ENCODE measurements around the gene EIF2B2.

Gene EIF2B2

GRCh38 chr14:75041613-75042012, 38.9 kb downstream of the EIF2B2 start:
- no peak for DNase-seq (ENCODE audit: low read depth in 2 of 2, low spot score in 1 of 2)

GRCh38 chr14:75042035-75042434, 39.3 kb downstream of the EIF2B2 start:
- DNase-seq (ENCODE audit: low read depth in 2 of 2, low spot score in 1 of 2), result no peak

- DNase-seq (ENCODE audit: low read depth in 2 of 2, low spot score in 1 of 2), result no peak
Measured at GRCh38 chr14:75044322-75044721, 41.6 kb downstream of the EIF2B2 start.

DNA sequence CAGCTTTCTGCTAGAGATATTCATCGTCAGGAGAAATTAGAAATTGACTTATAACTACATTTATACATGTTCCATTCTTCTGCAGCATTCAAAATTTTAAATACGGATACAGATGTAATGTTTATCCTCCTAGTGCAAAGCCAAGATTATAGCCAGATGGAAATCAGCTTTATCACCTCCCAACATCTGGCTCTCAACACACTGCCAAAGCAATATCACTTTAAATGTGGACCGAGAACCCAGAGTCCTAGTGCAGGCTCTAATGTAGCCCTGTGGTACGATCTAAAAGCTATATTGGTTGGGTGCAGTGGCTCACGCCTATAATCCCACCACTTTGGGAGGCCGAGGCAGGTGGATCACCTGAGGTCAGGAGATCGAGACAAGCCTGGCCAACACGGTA, 42.0 kb downstream of the EIF2B2 start:
- no peak for DNase-seq (ENCODE audit: low read depth in 2 of 2, low spot score in 1 of 2)

GRCh38 chr14:75046275-75046674, 43.6 kb downstream of the EIF2B2 start:
- DNase-seq (ENCODE audit: low read depth in 2 of 2, low spot score in 1 of 2), result no peak

GRCh38 chr14:75046899-75047298, 44.2 kb downstream of the EIF2B2 start:
- DNase-seq (ENCODE audit: low read depth in 2 of 2, low spot score in 1 of 2), result no peak

DNA sequence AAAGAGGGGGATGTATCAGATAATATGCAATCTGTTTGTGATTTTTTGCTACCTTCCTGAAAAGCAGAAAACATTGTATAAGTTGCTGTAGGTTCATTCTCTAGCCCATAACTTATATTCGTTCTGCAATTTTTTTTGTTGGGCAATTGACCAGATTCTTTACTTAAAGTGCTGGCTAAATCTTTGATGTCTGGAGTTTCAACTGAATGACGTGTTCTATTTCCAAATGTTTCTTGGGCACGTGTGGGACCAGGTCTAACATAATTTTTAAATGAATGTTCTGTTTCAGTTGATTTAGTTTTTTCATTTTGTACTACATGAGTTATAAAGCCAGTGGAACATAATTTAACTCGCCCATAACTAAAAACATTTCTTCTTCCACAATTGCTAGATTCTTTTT, 44.8 kb downstream of the EIF2B2 start:
- DNase-seq (ENCODE audit: low read depth in 2 of 2, low spot score in 1 of 2), result no peak

GRCh38 chr14:75048101-75048500, 45.4 kb downstream of the EIF2B2 start:
- no peak for DNase-seq (ENCODE audit: low read depth in 2 of 2, low spot score in 1 of 2)

DNA sequence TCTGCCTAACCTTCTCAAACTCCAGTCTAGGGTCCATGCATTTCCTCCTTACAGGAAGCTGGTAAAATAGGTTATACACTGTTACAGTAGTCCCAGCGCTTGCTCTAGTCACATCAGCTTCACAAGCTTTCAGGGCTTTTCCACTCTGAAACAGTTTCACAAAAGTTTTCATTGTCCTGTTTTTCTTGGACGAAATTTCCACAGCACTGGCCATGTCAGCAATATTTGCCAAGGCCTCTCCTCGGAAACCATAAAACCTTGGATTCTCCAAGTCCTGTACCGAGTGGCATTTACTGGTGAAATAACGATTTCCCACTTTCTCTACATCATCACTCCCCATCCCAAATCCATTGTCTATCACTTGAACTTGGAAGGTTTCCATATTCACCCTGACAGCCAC, 46.4 kb downstream of the EIF2B2 start:
- no peak for DNase-seq (ENCODE audit: low read depth in 2 of 2, low spot score in 1 of 2)

GRCh38 chr14:75049731-75050201, 47.0 kb downstream of the EIF2B2 start:
- DNase-seq (ENCODE audit: low read depth in 2 of 2, low spot score in 1 of 2), result no peak

GRCh38 chr14:75050852-75051555, 48.3 kb downstream of the EIF2B2 start, which contains the start of gene MLH3:
MLH3 (minus strand) TSS chr14:75051467; CDS start chr14:75049655, 1,812 bp downstream.
- DNase-seq (ENCODE audit: low read depth in 2 of 2, low spot score in 1 of 2), result peak; percentile 49 to 63

DNA sequence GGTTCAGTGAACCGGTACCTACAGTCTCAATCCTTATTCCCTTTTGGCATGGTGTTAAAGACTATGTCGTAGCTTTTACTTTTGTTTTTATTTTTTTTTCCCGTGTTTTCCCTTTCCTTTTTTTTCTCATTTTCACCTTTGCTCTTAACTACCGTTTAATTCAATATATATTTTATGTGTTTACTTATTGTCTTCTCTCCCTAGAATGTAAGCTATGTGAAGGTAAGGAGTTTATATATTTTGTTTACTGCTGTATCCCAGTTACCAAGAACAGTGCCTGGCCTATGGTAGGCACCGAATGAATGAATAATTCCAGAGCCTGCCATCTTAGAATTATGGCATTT, 48.8 kb downstream of the EIF2B2 start:
- no peak for DNase-seq (ENCODE audit: low read depth in 2 of 2, low spot score in 1 of 2)

- DNase-seq (ENCODE audit: low read depth in 2 of 2, low spot score in 1 of 2), result no peak
Measured at GRCh38 chr14:75053396-75054291, 50.9 kb downstream of the EIF2B2 start.

- DNase-seq (ENCODE audit: low read depth in 2 of 2, low spot score in 1 of 2), result no peak
Measured at GRCh38 chr14:75054421-75054820, 51.7 kb downstream of the EIF2B2 start.

DNA sequence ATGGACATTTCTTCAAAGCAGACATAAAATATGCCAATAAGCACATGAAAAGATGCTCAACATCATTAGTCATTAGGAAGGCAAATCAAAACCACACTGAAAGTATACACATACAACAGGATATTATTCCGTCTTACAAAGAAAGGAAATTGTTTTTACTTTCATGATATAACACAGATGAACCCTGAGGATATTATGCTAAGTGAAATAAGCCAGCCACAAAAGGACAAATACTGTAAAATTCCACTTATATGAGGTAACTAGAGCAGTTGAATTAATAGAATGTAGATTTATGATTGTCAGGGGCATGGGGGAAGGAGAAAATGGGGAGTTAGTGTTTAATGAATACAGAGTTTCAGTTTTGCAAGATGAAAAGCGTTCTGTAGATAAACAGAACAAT, 56.9 kb downstream of the EIF2B2 start:
- DNase-seq (ENCODE audit: low read depth in 2 of 2, low spot score in 1 of 2), result no peak

GRCh38 chr14:75060420-75060819, 57.7 kb downstream of the EIF2B2 start:
- DNase-seq (ENCODE audit: low read depth in 2 of 2, low spot score in 1 of 2), result no peak

Data from stimulated activated CD8-positive, alpha-beta memory T cell treated with anti-CD3 and anti-CD28 coated beads, Interleukin-4, amount 100 ng/mL, for 1 hour (primary cell).